Fibroblast of the conjunctiva (primary cell): ENCODE results near the gene C1QTNF9B.
"Not testable (repeated sequence)": the region's sequence is repeated elsewhere in the genome, so short reads cannot be mapped to it uniquely, and the experiment has no call there.

Experiments used
- DNase-seq: peaks from one replicate; pipeline ENCODE4 v3.0.0-alpha.2; 2010; ENCODE audit warnings: low read depth

Gene C1QTNF9B

GRCh38 chr13:23893791-23894190 lies 3.5 kb downstream of the C1QTNF9B start:
- DNase-seq: not testable (repeated sequence)

GRCh38 chr13:23889615-23890607 lies 7.4 kb downstream of the C1QTNF9B start:
- no peak for DNase-seq

GRCh38 chr13:23888658-23889614 lies 8.4 kb downstream of the C1QTNF9B start, which contains the start of gene MIPEP:
Gene MIPEP (minus strand): TSS chr13:23889400. CDS start chr13:23889320, 80 bp downstream.
- peak; percentile 90 for DNase-seq

GRCh38 chr13:23884361-23884760 lies 12.9 kb downstream of the C1QTNF9B start:
- not testable (repeated sequence) for DNase-seq

GRCh38 chr13:23883255-23883654 lies 14.0 kb downstream of the C1QTNF9B start:
- no peak for DNase-seq

- not testable (repeated sequence) for DNase-seq
These were observed 15.9 kb downstream of the C1QTNF9B start for GRCh38 chr13:23881402-23881800.

GRCh38 chr13:23880493-23881401 lies 16.6 kb downstream of the C1QTNF9B start:
- not testable (repeated sequence) for DNase-seq

- no peak for DNase-seq
These were observed 20.0 kb downstream of the C1QTNF9B start for GRCh38 chr13:23877286-23877685.

GRCh38 chr13:23876265-23876664 lies 21.0 kb downstream of the C1QTNF9B start:
- DNase-seq: no peak

- peak; percentile 33 for DNase-seq
These were observed 25.6 kb downstream of the C1QTNF9B start for GRCh38 chr13:23871616-23872220.

- no peak for DNase-seq
These were observed 26.8 kb downstream of the C1QTNF9B start for GRCh38 chr13:23870356-23871140.

GRCh38 chr13:23868521-23868920 lies 28.8 kb downstream of the C1QTNF9B start:
- no peak for DNase-seq

GRCh38 chr13:23867027-23867491 lies 30.2 kb downstream of the C1QTNF9B start:
- DNase-seq: peak; percentile 16

- DNase-seq: no peak
These were observed 30.8 kb downstream of the C1QTNF9B start for GRCh38 chr13:23866420-23867026.

GRCh38 chr13:23865906-23866305 lies 31.4 kb downstream of the C1QTNF9B start:
- no peak for DNase-seq

GRCh38 chr13:23865026-23865425 lies 32.3 kb downstream of the C1QTNF9B start:
- no peak for DNase-seq

GRCh38 chr13:23861310-23861709 lies 36.0 kb downstream of the C1QTNF9B start:
- DNase-seq: no peak

- DNase-seq: no peak
These were observed 37.4 kb downstream of the C1QTNF9B start for GRCh38 chr13:23859904-23860303.

- no peak for DNase-seq
These were observed 37.8 kb downstream of the C1QTNF9B start for GRCh38 chr13:23859455-23859854.
